Mammary epithelial cell (primary cell): ENCODE measurements around the gene DCLRE1A.

Source experiments
- CTCF ChIP-seq, 2 donors: IDR thresholded peaks in 1 of 2; conservative IDR thresholded peaks in 1 of 2; 2 replicates each; pipeline ENCODE4 v1.5.1; 2011 to 2012; ENCODE audit warnings: inconsistent platforms in 2 of 2, low read length in 2 of 2, mild to moderate bottlenecking in 2 of 2, control low read depth in 1 of 2, low read depth in 1 of 2; ENCODE audit not compliant: insufficient read depth in 1 of 2; ENCODE audit errors: extremely low read depth in 1 of 2
- EZH2 ChIP-seq: IDR thresholded peaks from 2 replicates; pipeline ENCODE4 v1.6.1; 2012; ENCODE audit warnings: low read length, inconsistent platforms, borderline replicate concordance

- TF ChIP-seq CTCF (conservative IDR thresholded peaks at IDR 0.05 in 1 of 2, IDR thresholded peaks at IDR 0.05 in 1 of 2; ENCODE audit: extremely low read depth in 1 of 2, insufficient read depth in 1 of 2, low read depth in 1 of 2, low read length in 2 of 2) (no peak), EZH2 (no peak)
These were observed 30.5 kb downstream of the DCLRE1A start for GRCh38 chr10:113823389-113823788.
